Lung (tissue), 12 donors: ENCODE measurements around the gene MS4A13. TPM values are rescaled to one million over a fixed set of nuclear protein-coding genes. Genes with fewer than 3 reads are reported as not detected.

Source experiments
- ATAC-seq: fragments of 200-7000 bp; cut with Tn5 transposase; one replicate; pipeline ENCODE4 v1.9.1; 2020; ENCODE audit warnings: moderate number of reproducible peaks; ENCODE audit not compliant: insufficient read depth, low FRiP score
- DNase-seq, 3 donors: peaks; one replicate each; pipeline ENCODE4 v3.0.0-alpha.2; 2013 to 2017
- H3K27ac ChIP-seq, 2 donors: one replicate each; pipeline ENCODE4 v1.5.1; 2013; ENCODE audit warnings: mild to moderate bottlenecking in 2 of 2, moderate library complexity in 2 of 2, control low read depth in 1 of 2, inconsistent platforms in 1 of 2, low read depth in 1 of 2, low read length in 1 of 2
- H3K27me3 ChIP-seq, 3 donors: one replicate each; pipeline ENCODE4 v1.5.1; 2013; ENCODE audit warnings: low read length in 2 of 3; ENCODE audit not compliant: control insufficient read depth in 3 of 3, insufficient read depth in 3 of 3
- H3K36me3 ChIP-seq, 4 donors: one replicate each; pipeline ENCODE4 v1.5.1; 2013; ENCODE audit warnings: low read length in 4 of 4, mild to moderate bottlenecking in 1 of 4, moderate library complexity in 1 of 4; ENCODE audit not compliant: control insufficient read depth in 4 of 4, insufficient read depth in 4 of 4
- H3K4me1 ChIP-seq, 5 donors: one replicate each; pipeline ENCODE4 v1.5.1; 2013; ENCODE audit warnings: low read length in 5 of 5, mild to moderate bottlenecking in 2 of 5, moderate library complexity in 1 of 5; ENCODE audit not compliant: control insufficient read depth in 5 of 5, insufficient read depth in 5 of 5
- H3K4me3 ChIP-seq: one replicate; pipeline ENCODE4 v1.5.1; 2013; ENCODE audit warnings: mild to moderate bottlenecking, control low read depth, moderate library complexity
- H3K9ac ChIP-seq, 2 donors: one replicate each; pipeline ENCODE4 v1.5.1; 2013; ENCODE audit warnings: low read length in 2 of 2, control low read depth in 1 of 2; ENCODE audit not compliant: insufficient read depth in 1 of 2
- H3K9me3 ChIP-seq, 4 donors: one replicate each; pipeline ENCODE4 v1.5.1; 2013; ENCODE audit warnings: low read length in 3 of 4, mild to moderate bottlenecking in 1 of 4, moderate library complexity in 1 of 4; ENCODE audit not compliant: control insufficient read depth in 4 of 4, insufficient read depth in 3 of 4
- WGBS, 2 donors: extraction: QIAGEN DNeasy Blood & Tissue Kit; methylation state at CpG; one replicate each; pipeline ENCODE4 v1.1.7; 2013; 5-methylcytosine and 5-hydroxymethylcytosine counted together
- polyA plus RNA-seq, 2 donors: library from polyadenylated mRNA; stranded (reverse); fragments of 200-250 nt; gene quantifications; one replicate each; pipeline ENCODE4 v1.2.1, GENCODE V29; 2013
- total RNA-seq, 2 donors: library from RNA; depleted of rRNA in 1 of 2; stranded (reverse); fragments of >200 nt in 1 of 2; gene quantifications; one replicate each; pipeline ENCODE4 v1.2.1, GENCODE V29; 2014 to 2021
- TF ChIP-seq, protein P1 (sequence below): IDR thresholded peaks from 2 replicates; pipeline ENCODE4 v1.5.1; 2012; ENCODE audit warnings: mild to moderate bottlenecking; ENCODE audit errors: control extremely low read depth, extremely low read depth
- donor health status: control.
- donor health status: control.
- donor health status: Bipolar disorder and iron deficiency.
- donor health status: healthy.
- donor health status: DM: yes; HTN: yes; CAD: no.

Gene MS4A13
- total and polyA plus RNA-seq, 4 donors: not detected

DNA sequence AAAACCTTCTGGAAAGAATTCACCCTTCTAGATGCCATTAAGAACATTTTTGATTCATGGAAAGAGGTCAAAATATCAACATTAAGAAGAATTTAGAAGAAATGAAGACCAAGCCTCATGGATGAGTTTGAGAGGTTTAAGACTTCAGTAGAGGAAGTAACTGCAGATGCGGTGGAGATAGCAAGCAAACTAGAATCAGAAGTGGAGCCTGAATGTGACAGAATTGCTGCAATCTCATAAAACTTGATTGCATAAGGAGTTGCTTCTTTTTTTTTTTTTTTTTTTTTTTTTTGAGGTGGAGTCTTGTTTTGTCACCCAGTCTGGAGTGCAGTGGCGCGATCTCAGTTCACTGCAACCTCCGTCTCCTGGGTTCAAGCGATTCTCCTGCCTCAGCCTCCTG lies 51.6 kb downstream of the MS4A13 start:
- H3K4me1 ChIP-seq: no peaks in the 10 kb centered on the region
- no peak overlapping the region for H3K4me3 ChIP-seq
- H3K27ac ChIP-seq: no peak overlapping the region
- 43 to 83% methylated on average over 4 to 5 of the region's 5 CpGs for WGBS, 2 donors
- TF ChIP-seq, protein P1, sequence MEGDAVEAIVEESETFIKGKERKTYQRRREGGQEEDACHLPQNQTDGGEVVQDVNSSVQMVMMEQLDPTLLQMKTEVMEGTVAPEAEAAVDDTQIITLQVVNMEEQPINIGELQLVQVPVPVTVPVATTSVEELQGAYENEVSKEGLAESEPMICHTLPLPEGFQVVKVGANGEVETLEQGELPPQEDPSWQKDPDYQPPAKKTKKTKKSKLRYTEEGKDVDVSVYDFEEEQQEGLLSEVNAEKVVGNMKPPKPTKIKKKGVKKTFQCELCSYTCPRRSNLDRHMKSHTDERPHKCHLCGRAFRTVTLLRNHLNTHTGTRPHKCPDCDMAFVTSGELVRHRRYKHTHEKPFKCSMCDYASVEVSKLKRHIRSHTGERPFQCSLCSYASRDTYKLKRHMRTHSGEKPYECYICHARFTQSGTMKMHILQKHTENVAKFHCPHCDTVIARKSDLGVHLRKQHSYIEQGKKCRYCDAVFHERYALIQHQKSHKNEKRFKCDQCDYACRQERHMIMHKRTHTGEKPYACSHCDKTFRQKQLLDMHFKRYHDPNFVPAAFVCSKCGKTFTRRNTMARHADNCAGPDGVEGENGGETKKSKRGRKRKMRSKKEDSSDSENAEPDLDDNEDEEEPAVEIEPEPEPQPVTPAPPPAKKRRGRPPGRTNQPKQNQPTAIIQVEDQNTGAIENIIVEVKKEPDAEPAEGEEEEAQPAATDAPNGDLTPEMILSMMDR: no peak
- H3K36me3 ChIP-seq: no peaks in the 10 kb centered on the region
- no peak overlapping the region for H3K9ac ChIP-seq
- no peaks in the 10 kb centered on the region for H3K27me3 ChIP-seq
- DNase-seq: no peak
- peaks cover 0 to 5% (median under 1%) of the 10 kb centered on the region in 4 donors for H3K9me3 ChIP-seq
- no peak for ATAC-seq

DNA sequence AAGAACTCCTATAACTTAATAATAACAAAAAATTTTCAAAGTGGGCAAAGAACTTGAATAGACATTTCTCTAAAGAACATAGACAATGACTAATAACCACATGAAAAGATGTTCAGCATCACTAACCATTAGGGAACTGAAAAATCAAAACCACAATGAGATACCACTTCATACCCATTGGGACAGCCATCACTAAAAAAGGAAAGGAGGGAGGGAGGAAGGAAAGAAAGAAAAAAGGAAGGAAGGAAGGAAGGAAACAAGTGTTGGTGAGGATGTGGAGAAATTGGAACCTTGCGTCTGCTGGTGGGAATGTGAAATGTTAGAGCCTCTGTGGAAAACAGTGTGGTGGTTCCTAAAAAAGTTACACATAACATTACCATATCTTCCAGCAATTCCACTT lies 55.8 kb downstream of the MS4A13 start:
- ATAC-seq: no peak
- WGBS, 2 donors: 27 to 50% methylated on average over 1 of the region's 1 CpG
- H3K4me3 ChIP-seq: no peak overlapping the region
- DNase-seq: no peak
- no peaks in the 10 kb centered on the region for H3K4me1 ChIP-seq
- no peaks in the 10 kb centered on the region for H3K9me3 ChIP-seq
- TF ChIP-seq, protein P1: no peak
- H3K27ac ChIP-seq: no peak overlapping the region
- no peaks in the 10 kb centered on the region for H3K36me3 ChIP-seq
- H3K27me3 ChIP-seq: no peaks in the 10 kb centered on the region
- H3K9ac ChIP-seq: no peak overlapping the region

DNA sequence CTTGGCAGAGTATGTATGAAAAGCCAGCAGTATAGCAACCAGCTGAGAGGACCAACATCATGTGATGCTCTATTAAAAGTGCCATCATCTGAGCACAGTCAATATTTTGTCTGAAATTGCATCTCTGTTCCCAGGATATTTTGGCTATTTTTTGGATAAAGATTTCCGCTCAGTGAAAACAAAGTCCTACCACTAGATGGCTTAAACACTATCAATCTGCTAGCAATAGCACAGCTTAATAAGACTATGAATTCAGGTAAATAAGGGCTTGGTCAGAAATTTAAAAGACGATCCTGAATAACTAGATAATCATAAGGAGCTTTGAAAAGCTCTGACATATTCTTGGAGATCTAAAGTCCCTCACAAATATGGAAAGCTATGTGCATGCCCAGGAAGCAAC lies 74.4 kb downstream of the MS4A13 start:
- ATAC-seq: no peak
- Histone ChIP-seq H3K27me3 (no peaks in the 10 kb centered on the region), H3K4me3 (no peak overlapping the region), H3K4me1 (no peaks in the 10 kb centered on the region), H3K9ac (no peak overlapping the region), H3K9me3 (peaks cover 0 to 7% (median 2%) of the 10 kb centered on the region in 4 donors), H3K27ac (no peak overlapping the region), H3K36me3 (no peaks in the 10 kb centered on the region)
- DNase-seq: no peak
- TF ChIP-seq, protein P1: no peak
- WGBS, 2 donors: 77 to 84% methylated on average over 2 of the region's 2 CpGs

Other genes with a start within 250 kb of the MS4A13 start
- 10 to 100 TPM; 11.1 to 50.0 TPM for gene MS4A4A, start 234.7 kb upstream of the MS4A13 start, total RNA-seq
- 100 to 1,000 TPM in 1 of 2 donors, 10 to 100 TPM in 1; 15.6 to 155 TPM for gene MS4A4A, start 234.7 kb upstream of the MS4A13 start, polyA plus RNA-seq
- gene MS4A6E, start 188.1 kb upstream of the MS4A13 start, total RNA-seq: 1 to 10 TPM in 1 of 2 donors, not detected in 1; 2.6 TPM
- 1 to 10 TPM in 1 of 2 donors, under 1 TPM in 1; 0.63 to 1.0 TPM for gene MS4A6E, start 188.1 kb upstream of the MS4A13 start, polyA plus RNA-seq
- 100 to 1,000 TPM in 1 of 2 donors, 10 to 100 TPM in 1; 27.7 to 111 TPM for gene MS4A7, start 136.9 kb upstream of the MS4A13 start, total RNA-seq
- 10 to 100 TPM; 46.5 to 50.6 TPM for gene MS4A7, start 136.9 kb upstream of the MS4A13 start, polyA plus RNA-seq
- 1 to 10 TPM in 1 of 2 donors, under 1 TPM in 1; 0.88 to 4.4 TPM for gene MS4A14, start 118.9 kb upstream of the MS4A13 start, total RNA-seq
- gene MS4A14, start 118.9 kb upstream of the MS4A13 start, polyA plus RNA-seq: 1 to 10 TPM; 1.4 to 8.6 TPM
- gene MS4A5, start 85.8 kb upstream of the MS4A13 start, total RNA-seq: not detected
- gene MS4A5, start 85.8 kb upstream of the MS4A13 start, polyA plus RNA-seq: not detected
- 10 to 100 TPM in 1 of 2 donors, under 1 TPM in 1; 0.37 to 16.6 TPM for gene MS4A1, start 59.5 kb upstream of the MS4A13 start, total RNA-seq
- 1 to 10 TPM in 1 of 2 donors, under 1 TPM in 1; 0.85 to 5.1 TPM for gene MS4A1, start 59.5 kb upstream of the MS4A13 start, polyA plus RNA-seq
- not detected for gene MS4A12, start 22.6 kb upstream of the MS4A13 start, total RNA-seq
- not detected for gene MS4A12, start 22.6 kb upstream of the MS4A13 start, polyA plus RNA-seq
- gene MS4A8, start 184.2 kb downstream of the MS4A13 start, total RNA-seq: 10 to 100 TPM; 34.1 to 45.9 TPM
- 10 to 100 TPM; 11.4 to 26.5 TPM for gene MS4A8, start 184.2 kb downstream of the MS4A13 start, polyA plus RNA-seq
- gene MS4A18, start 209.3 kb downstream of the MS4A13 start, total RNA-seq: not detected
- under 1 TPM in 1 of 2 donors, not detected in 1; 0.03 TPM for gene MS4A18, start 209.3 kb downstream of the MS4A13 start, polyA plus RNA-seq
- 10 to 100 TPM in 1 of 2 donors, not detected in 1; 26.8 TPM for gene MS4A15, start 241.5 kb downstream of the MS4A13 start, total RNA-seq
- gene MS4A15, start 241.5 kb downstream of the MS4A13 start, polyA plus RNA-seq: 10 to 100 TPM in 1 of 2 donors, 1 to 10 TPM in 1; 9.8 to 38.9 TPM